IMR-90 (cell line): Measurements from ENCODE around the gene SHC4. TPM values are rescaled to one million over a fixed set of nuclear protein-coding genes. Genes with fewer than 3 reads are reported as not detected.

Experiments
- ATAC-seq: fragments of 200-7000 bp; cut with Tn5 transposase; 2 replicates; pipeline ENCODE4 v1.9.1; 2020; ENCODE audit warnings: low read depth, mild to moderate bottlenecking, moderate library complexity
- BruUV-seq: library from RNA; stranded (reverse); fragments of 400-500 nt; replicated peaks from 2 replicates; lab custom pipeline; 2021; lab: Mats Ljungman, UMichigan
- CTCF ChIA-PET: fragments of 300-600 bp; formaldehyde crosslinking; extraction: SDS; loops from one replicate; lab custom pipeline; 2021; ENCODE audit warnings: antibody characterized with exemption; lab: Yijun Ruan, JAX
- POLR2A ChIA-PET: fragments of 300-600 bp; sonication (Branson Sonifier 250); formaldehyde crosslinking; loops from one replicate; lab custom pipeline; 2022; ENCODE audit warnings: antibody characterized with exemption; ENCODE audit not compliant: unreplicated experiment; lab: Charles Lee
- DNase-seq: peaks from one replicate; pipeline ENCODE4 v3.0.0; 2013
- H2AFZ ChIP-seq: replicated peaks from 2 replicates; pipeline ENCODE3; 2013; ENCODE audit warnings: low read length, mild to moderate bottlenecking; ENCODE audit not compliant: poor library complexity
- H2AK5ac ChIP-seq: 2 replicates; pipeline ENCODE4 v1.6.1; 2013; ENCODE audit warnings: low read depth, low read length, inconsistent platforms
- H2AK9ac ChIP-seq: replicated peaks from 2 replicates; pipeline ENCODE3; 2013; ENCODE audit warnings: mild to moderate bottlenecking, low read depth, low read length, moderate library complexity; ENCODE audit not compliant: poor library complexity
- H2BK120ac ChIP-seq: 2 replicates; pipeline ENCODE4 v1.6.1; 2013; ENCODE audit warnings: low read depth, low read length, inconsistent platforms
- H2BK15ac ChIP-seq: 3 replicates; pipeline ENCODE4 v1.6.1; 2013; ENCODE audit warnings: low read depth, low read length, inconsistent platforms
- H2BK20ac ChIP-seq: 2 replicates; pipeline ENCODE4 v1.6.1; 2013; ENCODE audit warnings: low read depth, mild to moderate bottlenecking, inconsistent platforms, low read length, moderate library complexity
- H2BK5ac ChIP-seq: 2 replicates; pipeline ENCODE4 v1.6.1; 2013; ENCODE audit warnings: mild to moderate bottlenecking, low read depth, low read length, inconsistent platforms; ENCODE audit not compliant: poor library complexity, severe bottlenecking
- H3K14ac ChIP-seq: replicated peaks from 2 replicates; pipeline ENCODE4 v1.6.1; 2013; ENCODE audit warnings: low read depth, low read length, inconsistent platforms
- H3K18ac ChIP-seq: 2 replicates; pipeline ENCODE4 v1.6.1; 2013; ENCODE audit warnings: low read depth, low read length, control low read depth
- H3K23ac ChIP-seq: 2 replicates; pipeline ENCODE4 v1.6.1; 2013; ENCODE audit warnings: low read depth, low read length, inconsistent platforms
- H3K27ac ChIP-seq: 2 replicates; pipeline ENCODE4 v1.5.1; 2013; ENCODE audit warnings: mild to moderate bottlenecking, control low read depth, low read length; ENCODE audit not compliant: insufficient read depth
- H3K27me3 ChIP-seq: 2 replicates; pipeline ENCODE4 v1.6.1; 2013; ENCODE audit warnings: low read length; ENCODE audit not compliant: control insufficient read depth, insufficient read depth
- H3K36me3 ChIP-seq: 2 replicates; pipeline ENCODE4 v1.6.1; 2013; ENCODE audit warnings: low read length, mixed read lengths; ENCODE audit not compliant: control insufficient read depth, insufficient read depth
- H3K4ac ChIP-seq: 2 replicates; pipeline ENCODE4 v1.6.1; 2013; ENCODE audit warnings: low read depth, low read length, inconsistent platforms
- H3K4me1 ChIP-seq: 2 replicates; pipeline ENCODE4 v1.6.1; 2013; ENCODE audit warnings: low read length, mixed read lengths; ENCODE audit not compliant: control insufficient read depth, insufficient read depth
- H3K4me2 ChIP-seq: 2 replicates; pipeline ENCODE4 v1.6.1; 2013; ENCODE audit warnings: low read depth, mild to moderate bottlenecking, control low read depth, low read length, moderate library complexity
- H3K4me3 ChIP-seq: 2 replicates; pipeline ENCODE4 v1.5.1; 2013; ENCODE audit warnings: low read depth, mild to moderate bottlenecking, control low read depth, low read length, moderate library complexity; ENCODE audit not compliant: insufficient read depth
- H3K56ac ChIP-seq: 2 replicates; pipeline ENCODE4 v1.6.1; 2013; ENCODE audit warnings: low read length, inconsistent platforms; ENCODE audit not compliant: insufficient read depth; ENCODE audit errors: extremely low read depth
- H3K79me1 ChIP-seq, 2 experiments: 2 replicates each; pipeline ENCODE4 v1.6.1; 2013; ENCODE audit warnings: low read length in 2 of 2, inconsistent platforms in 1 of 2, low read depth in 1 of 2
- H3K9ac ChIP-seq: 2 replicates; pipeline ENCODE4 v1.6.1; 2013; ENCODE audit warnings: low read depth, low read length, control low read depth
- H3K9me1 ChIP-seq: 2 replicates; pipeline ENCODE4 v1.6.1; 2013; ENCODE audit warnings: low read length, inconsistent platforms; ENCODE audit not compliant: insufficient read depth
- H3K9me3 ChIP-seq: 2 replicates; pipeline ENCODE4 v1.6.1; 2013; ENCODE audit warnings: low read length; ENCODE audit not compliant: control insufficient read depth, insufficient read depth
- H4K20me1 ChIP-seq: 2 replicates; pipeline ENCODE4 v1.6.1; 2013; ENCODE audit warnings: low read length, inconsistent platforms; ENCODE audit not compliant: insufficient read depth
- H4K5ac ChIP-seq: 2 replicates; pipeline ENCODE4 v1.6.1; 2013; ENCODE audit warnings: mild to moderate bottlenecking, low read depth, low read length, control low read depth
- H4K8ac ChIP-seq, 2 experiments: 2 replicates each; pipeline ENCODE4 v1.6.1; 2013; ENCODE audit warnings: low read depth in 2 of 2, low read length in 2 of 2, control low read depth in 1 of 2, inconsistent platforms in 1 of 2
- H4K91ac ChIP-seq: 2 replicates; pipeline ENCODE4 v1.6.1; 2013; ENCODE audit warnings: low read depth, low read length, inconsistent platforms; ENCODE audit not compliant: insufficient read depth
- BHLHE40 ChIP-seq: fragments of 150-350 bp; IDR thresholded peaks from 2 replicates; pipeline ENCODE4 v1.6.1; 2016; ENCODE audit warnings: mild to moderate bottlenecking, low read depth, low read length
- CEBPB ChIP-seq: IDR thresholded peaks from 2 replicates; pipeline ENCODE4 v1.6.1; 2012; ENCODE audit warnings: low read depth, low read length, improper control_type of control experiment
- CHD1 ChIP-seq: IDR thresholded peaks from 2 replicates; pipeline ENCODE4 v1.6.1; 2012; ENCODE audit warnings: low read depth, low read length, improper control_type of control experiment
- ELK1 ChIP-seq: fragments of 150-350 bp; IDR thresholded peaks from 2 replicates; pipeline ENCODE4 v1.6.1; 2016; ENCODE audit warnings: low read depth, mild to moderate bottlenecking, low read length, moderate library complexity, borderline replicate concordance
- FOS ChIP-seq: fragments of 150-350 bp; IDR thresholded peaks from 2 replicates; pipeline ENCODE4 v1.6.1; 2016; ENCODE audit warnings: low read depth, low read length
- MAFK ChIP-seq: IDR thresholded peaks from 2 replicates; pipeline ENCODE4 v1.6.1; 2012; ENCODE audit warnings: low read depth, low read length, improper control_type of control experiment
- MAZ ChIP-seq: IDR thresholded peaks from 2 replicates; pipeline ENCODE4 v1.6.1; 2012; ENCODE audit warnings: low read depth, mild to moderate bottlenecking, low read length, improper control_type of control experiment, moderate library complexity, borderline replicate concordance
- MXI1 ChIP-seq: IDR thresholded peaks from 2 replicates; pipeline ENCODE4 v1.6.1; 2012; ENCODE audit warnings: low read depth, mild to moderate bottlenecking, low read length, moderate library complexity, borderline replicate concordance
- NFE2L2 ChIP-seq: fragments of 150-350 bp; IDR thresholded peaks from 2 replicates; pipeline ENCODE4 v1.6.1; 2016; ENCODE audit warnings: low read depth, mild to moderate bottlenecking, low read length
- POLR2A ChIP-seq: IDR thresholded peaks from 2 replicates; pipeline ENCODE4 v1.6.1; 2012; ENCODE audit warnings: mild to moderate bottlenecking, low read depth, low read length
- RAD21 ChIP-seq: IDR thresholded peaks from 2 replicates; pipeline ENCODE4 v1.6.1; 2012; ENCODE audit warnings: low read length, improper control_type of control experiment
- RCOR1 ChIP-seq: IDR thresholded peaks from 2 replicates; pipeline ENCODE4 v1.6.1; 2012; ENCODE audit warnings: mild to moderate bottlenecking, low read length, improper control_type of control experiment; ENCODE audit not compliant: insufficient replicate concordance
- RFX5 ChIP-seq: IDR thresholded peaks from 2 replicates; pipeline ENCODE4 v1.8.0; 2012; ENCODE audit warnings: low read depth, mild to moderate bottlenecking, low read length, moderate library complexity
- SMC3 ChIP-seq: fragments of 150-350 bp; IDR thresholded peaks from 2 replicates; pipeline ENCODE4 v1.6.1; 2016; ENCODE audit warnings: low read depth, mild to moderate bottlenecking, antibody characterized with exemption, low read length, moderate library complexity
- dilution Hi-C: fragments of 300-500 bp; cut with HindIII; formaldehyde crosslinking; loops from one replicate; pipeline ENCODE4 v1.14.3; 2018; ENCODE audit warnings: low sequenced_read_pairs; ENCODE audit not compliant: unreplicated experiment
- in situ Hi-C: fragments of 300-500 bp; cut with MboI; formaldehyde crosslinking; loops from 3 replicates; pipeline ENCODE4 v1.14.3; 2019; ENCODE audit warnings: low sequenced_read_pairs, inconsistent platforms, mixed read lengths
- intact Hi-C: fragments of 100-400 bp; cut with micrococcal nuclease; formaldehyde crosslinking; loops from 2 replicates; pipeline ENCODE4 v1.10.0; 2022
- polyA plus RNA-seq, 3 experiments: library from polyadenylated mRNA; depleted of rRNA; stranded (reverse); fragments of >200 nt; gene quantifications; 2 replicates each; pipeline ENCODE4 v1.2.3, GENCODE V29; 2012; ENCODE audit warnings: low replicate concordance in 1 of 3
- total RNA-seq: library from RNA; depleted of rRNA; stranded (reverse); fragments of >200 nt; gene quantifications from 2 replicates; pipeline ENCODE4 v1.2.3, GENCODE V29; 2012
- TF ChIP-seq, protein P1 (sequence below): fragments of 150-350 bp; IDR thresholded peaks from 2 replicates; pipeline ENCODE4 v1.6.1; 2017; ENCODE audit warnings: mild to moderate bottlenecking, antibody characterized with exemption, low read length, low read depth

SHC4 gene
- total and polyA plus RNA-seq, 2 of the 4 experiments (the other 2 are of a cell fraction), result 0.91 to 2.7 TPM

DNA sequence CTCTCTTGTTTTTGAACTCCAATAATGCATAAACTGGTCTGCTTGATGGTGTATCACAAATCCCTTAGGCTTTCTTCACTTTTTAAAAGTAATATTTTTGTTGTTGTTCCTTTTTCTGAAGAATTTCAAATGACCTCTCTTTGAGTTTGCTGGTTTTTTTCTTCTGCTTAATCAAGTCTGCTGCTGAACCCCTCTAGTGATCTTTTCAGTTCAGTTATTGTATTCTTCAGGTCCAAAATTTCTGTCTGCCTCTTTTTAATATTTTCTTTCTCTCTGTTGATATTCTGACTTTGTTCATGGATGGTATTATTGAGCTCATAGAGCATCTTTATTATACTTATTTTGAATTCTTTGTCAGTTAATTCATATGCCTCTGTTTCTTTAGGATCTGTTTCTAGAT is 131.1 kb downstream of the SHC4 start:
- Histone ChIP-seq H3K4ac (no peak overlapping the region), H3K4me1 (no peaks in the 10 kb centered on the region), H4K20me1 (no peaks in the 10 kb centered on the region), H2AK5ac (no peak overlapping the region), H2AFZ (no peak overlapping the region), H3K9ac (no peak overlapping the region), H4K91ac (no peak overlapping the region), H4K5ac (no peak overlapping the region), H3K4me3 (no peak overlapping the region), H3K9me1 (no peaks in the 10 kb centered on the region), H4K8ac (no peak overlapping the region), H2BK120ac (no peak overlapping the region), H3K14ac (no peak overlapping the region), H3K18ac (no peak overlapping the region), H3K23ac (no peak overlapping the region), H3K27ac (no peak overlapping the region), H2BK20ac (no peak overlapping the region), H2BK5ac (no peak overlapping the region), H3K27me3 (no peaks in the 10 kb centered on the region), H2AK9ac (no peak overlapping the region), H3K9me3 (peaks cover 5% of the 10 kb centered on the region; the same call in 1 of the 2 replicates), H3K79me1 (no peaks in the 10 kb centered on the region), H2BK15ac (no peak overlapping the region), H3K4me2 (no peak overlapping the region), H3K56ac (no peak overlapping the region), H3K36me3 (peaks cover 4% of the 10 kb centered on the region)
- TF ChIP-seq RFX5 (no peak), CEBPB (no peak), RAD21 (no peak), FOS (no peak), POLR2A (no peak), MAZ (no peak), SMC3 (no peak), ELK1 (no peak), MXI1 (no peak), BHLHE40 (no peak), CHD1 (no peak), RCOR1 (no peak), NFE2L2 (no peak), MAFK (no peak)
- TF ChIP-seq, protein P1, sequence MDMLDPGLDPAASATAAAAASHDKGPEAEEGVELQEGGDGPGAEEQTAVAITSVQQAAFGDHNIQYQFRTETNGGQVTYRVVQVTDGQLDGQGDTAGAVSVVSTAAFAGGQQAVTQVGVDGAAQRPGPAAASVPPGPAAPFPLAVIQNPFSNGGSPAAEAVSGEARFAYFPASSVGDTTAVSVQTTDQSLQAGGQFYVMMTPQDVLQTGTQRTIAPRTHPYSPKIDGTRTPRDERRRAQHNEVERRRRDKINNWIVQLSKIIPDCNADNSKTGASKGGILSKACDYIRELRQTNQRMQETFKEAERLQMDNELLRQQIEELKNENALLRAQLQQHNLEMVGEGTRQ, result no peak
- intact Hi-C loops (no loop called here), in situ Hi-C loops (no loop called here), dilution Hi-C loops (no loop called here)
- CTCF ChIA-PET, result no interaction called here
- no TSS peak for BruUV-seq
- no peak for ATAC-seq
- DNase-seq, result no peak
- POLR2A ChIA-PET, result no interaction called here
